ENCODE results near the gene FRRS1L.
"Not testable (repeated sequence)": the region's sequence is repeated elsewhere in the genome, so short reads cannot be mapped to it uniquely, and the experiment has no call there.

FRRS1L gene

GRCh38 chr9:109126671-109127070 is 40.4 kb downstream of the FRRS1L start:
- not testable (repeated sequence) for DNase-seq

GRCh38 chr9:109124121-109124520 is 42.9 kb downstream of the FRRS1L start:
- DNase-seq: no peak

- no peak for DNase-seq
Measured at GRCh38 chr9:109122726-109123621, 44.1 kb downstream of the FRRS1L start.

- no peak for DNase-seq
Measured at GRCh38 chr9:109121232-109121796, 45.7 kb downstream of the FRRS1L start.

GRCh38 chr9:109120204-109120789 is 46.8 kb downstream of the FRRS1L start:
- DNase-seq: no peak

GRCh38 chr9:109119439-109120203 is 47.4 kb downstream of the FRRS1L start, which contains the start of gene TMEM245:
Gene TMEM245, minus strand, starts transcription at chr9:109119947. Its CDS starts 34 bp downstream, at chr9:109119913.
- DNase-seq: peak; percentile 98

GRCh38 chr9:109118808-109119438 is 48.1 kb downstream of the FRRS1L start:
- no peak for DNase-seq

- DNase-seq: no peak
Measured at GRCh38 chr9:109117856-109118807, 48.9 kb downstream of the FRRS1L start.

GRCh38 chr9:109115931-109116526 is 51.0 kb downstream of the FRRS1L start:
- no peak for DNase-seq

- no peak for DNase-seq
Measured at GRCh38 chr9:109114670-109115069, 52.4 kb downstream of the FRRS1L start.

GRCh38 chr9:109113892-109114609 is 53.0 kb downstream of the FRRS1L start:
- DNase-seq: no peak

GRCh38 chr9:109113254-109113653 is 53.8 kb downstream of the FRRS1L start:
- no peak for DNase-seq

GRCh38 chr9:109110329-109111021 is 56.6 kb downstream of the FRRS1L start:
- DNase-seq: no peak

- no peak for DNase-seq
Measured at GRCh38 chr9:109109967-109110328, 57.1 kb downstream of the FRRS1L start.

GRCh38 chr9:109108318-109108717 is 58.7 kb downstream of the FRRS1L start:
- no peak for DNase-seq

GRCh38 chr9:109107402-109108240 is 59.4 kb downstream of the FRRS1L start:
- peak; percentile 53 for DNase-seq

- DNase-seq: no peak
Measured at GRCh38 chr9:109101810-109102209, 65.2 kb downstream of the FRRS1L start.

- no peak for DNase-seq
Measured at GRCh38 chr9:109101202-109101595, 65.8 kb downstream of the FRRS1L start.
